Liver (tissue), 9 donors: ENCODE data around the gene ABCG5. TPM values are rescaled to one million over a fixed set of nuclear protein-coding genes. Genes with fewer than 3 reads are reported as not detected.

Experiments used
- DNase-seq: peaks from one replicate; pipeline ENCODE4 v3.0.0-alpha.2; 2017; ENCODE audit warnings: low spot score
- H3K27ac ChIP-seq, 2 donors: one replicate each; pipeline ENCODE4 v1.7.0; 2013; ENCODE audit warnings: inconsistent platforms in 2 of 2, low read length in 2 of 2, control low read depth in 1 of 2, low read depth in 1 of 2, mild to moderate bottlenecking in 1 of 2
- H3K27me3 ChIP-seq, 4 donors: one replicate each; pipeline versions ENCODE4 v1.6.1 to v1.7.0; 2013; ENCODE audit warnings: low read length in 3 of 4, inconsistent platforms in 1 of 4, mild to moderate bottlenecking in 1 of 4, moderate library complexity in 1 of 4; ENCODE audit not compliant: control insufficient read depth in 4 of 4, insufficient read depth in 4 of 4
- H3K36me3 ChIP-seq, 4 donors: one replicate each; pipeline versions ENCODE4 v1.6.1 to v1.7.0; 2013; ENCODE audit warnings: low read length in 3 of 4, mild to moderate bottlenecking in 3 of 4, low read depth in 1 of 4, moderate library complexity in 1 of 4; ENCODE audit not compliant: control insufficient read depth in 4 of 4, insufficient read depth in 3 of 4
- H3K4me1 ChIP-seq, 4 donors: one replicate each; pipeline versions ENCODE4 v1.6.1 to v1.7.0; 2013; ENCODE audit warnings: low read length in 3 of 4, mild to moderate bottlenecking in 3 of 4, moderate library complexity in 1 of 4; ENCODE audit not compliant: control insufficient read depth in 4 of 4, insufficient read depth in 4 of 4
- H3K4me3 ChIP-seq, 3 donors: one replicate each; pipeline versions ENCODE4 v1.6.1 to v1.7.0; 2013; ENCODE audit warnings: low read length in 3 of 3, control low read depth in 1 of 3, low read depth in 1 of 3, mild to moderate bottlenecking in 1 of 3
- H3K9ac ChIP-seq, 2 donors: one replicate each; pipeline ENCODE4 v1.7.0; 2013; ENCODE audit warnings: low read length in 2 of 2, mild to moderate bottlenecking in 2 of 2, moderate library complexity in 2 of 2, control low read depth in 1 of 2, low read depth in 1 of 2
- H3K9me3 ChIP-seq, 4 donors: one replicate each; pipeline versions ENCODE4 v1.6.1 to v1.7.0; 2013; ENCODE audit warnings: low read length in 3 of 4; ENCODE audit not compliant: control insufficient read depth in 4 of 4
- CTCF ChIP-seq: fragments of 150-350 bp; IDR thresholded peaks from 2 replicates; pipeline ENCODE4 v1.5.1; 2017; ENCODE audit warnings: improper control_type of control experiment, low read depth, low read length; ENCODE audit not compliant: missing input control
- EGR1 ChIP-seq, 2 donors: IDR thresholded peaks; 2 replicates each; pipeline ENCODE4 v1.6.1; 2016 to 2018; ENCODE audit warnings: antibody characterized with exemption in 2 of 2, low read depth in 2 of 2
- FOXA1 ChIP-seq: IDR thresholded peaks from 2 replicates; pipeline ENCODE4 v1.6.1; 2016; ENCODE audit warnings: antibody characterized with exemption
- FOXA2 ChIP-seq: IDR thresholded peaks from 2 replicates; pipeline ENCODE4 v1.6.1; 2016; ENCODE audit warnings: antibody characterized with exemption
- HNF4A ChIP-seq, 2 donors: conservative IDR thresholded peaks; 2 replicates each; pipeline ENCODE4 v1.6.1; 2016; ENCODE audit warnings: antibody characterized with exemption in 2 of 2, mild to moderate bottlenecking in 2 of 2
- HNF4G ChIP-seq: IDR thresholded peaks from 2 replicates; pipeline ENCODE4 v1.6.1; 2016; ENCODE audit warnings: antibody characterized with exemption
- JUND ChIP-seq, 2 donors: IDR thresholded peaks; 2 replicates each; pipeline ENCODE4 v1.6.1; 2016; ENCODE audit warnings: antibody characterized with exemption in 2 of 2
- MAX ChIP-seq: IDR thresholded peaks from 2 replicates; pipeline ENCODE4 v1.6.1; 2016; ENCODE audit warnings: antibody characterized with exemption
- NR2F2 ChIP-seq: IDR thresholded peaks from 2 replicates; pipeline ENCODE4 v1.6.1; 2016; ENCODE audit warnings: antibody characterized with exemption
- RAD21 ChIP-seq, 2 donors: IDR thresholded peaks; 2 replicates each; pipeline ENCODE4 v1.6.1; 2016; ENCODE audit warnings: antibody characterized with exemption in 2 of 2, mild to moderate bottlenecking in 2 of 2
- REST ChIP-seq: IDR thresholded peaks from 2 replicates; pipeline ENCODE4 v1.6.1; 2016; ENCODE audit warnings: antibody characterized with exemption, mild to moderate bottlenecking
- RXRA ChIP-seq, 2 donors: IDR thresholded peaks; 2 replicates each; pipeline ENCODE4 v1.6.1; 2017 to 2018; ENCODE audit warnings: antibody characterized with exemption in 2 of 2, mild to moderate bottlenecking in 1 of 2
- SP1 ChIP-seq: IDR thresholded peaks from 2 replicates; pipeline ENCODE4 v1.6.1; 2018; ENCODE audit warnings: antibody characterized with exemption, mild to moderate bottlenecking
- TAF1 ChIP-seq: conservative IDR thresholded peaks from 2 replicates; pipeline ENCODE4 v1.6.1; 2016; ENCODE audit warnings: antibody characterized with exemption, mild to moderate bottlenecking
- YY1 ChIP-seq: IDR thresholded peaks from 2 replicates; pipeline ENCODE4 v1.6.1; 2016; ENCODE audit warnings: antibody characterized with exemption, mild to moderate bottlenecking
- WGBS: extraction: QIAGEN DNeasy Blood & Tissue Kit; methylation state at CpG from one replicate; pipeline ENCODE4 v1.1.7; 2013; 5-methylcytosine and 5-hydroxymethylcytosine counted together
- polyA plus RNA-seq, 2 donors: library from polyadenylated mRNA; stranded (reverse) in 1 of 2; unstranded in 1 of 2; fragments of 200-250 nt in 1 of 2; fragments of >200 nt in 1 of 2; fragmentation: Nextera tagmentation in 1 of 2; extraction: Ambion mirVana in 1 of 2; gene quantifications; one replicate each; pipeline versions ENCODE4 v1.2.1 to v1.2.3, GENCODE V29; 2013 to 2015
- total RNA-seq, 2 donors: library from RNA; depleted of rRNA; stranded (reverse); fragments of >200 nt; gene quantifications; one replicate each; pipeline ENCODE4 v1.2.3, GENCODE V29; 2014
- TF ChIP-seq, protein P1 (sequence below): IDR thresholded peaks from 2 replicates; pipeline ENCODE4 v1.6.1; 2016; ENCODE audit warnings: antibody characterized with exemption
- TF ChIP-seq, protein P2 (sequence below): IDR thresholded peaks from 2 replicates; pipeline ENCODE4 v1.6.1; 2016; ENCODE audit warnings: antibody characterized with exemption
- donor health status: healthy.
- donor health status: healthy.
- donor health status: healthy.
- donor health status: healthy.
- donor health status: healthy.

The ABCG5 gene
- total and polyA plus RNA-seq, 4 donors: 15.4 to 63.8 (median 38.5) TPM

GRCh38 chr2:43824512-43824911 is 14.1 kb downstream of the ABCG5 start:
- WGBS: 39% methylated on average over 2 of the region's 2 CpGs
- Histone ChIP-seq H3K9me3 (no peaks in the 10 kb centered on the region), H3K27ac (peak overlapping the region; percentile 13 to 60), H3K36me3 (peaks cover 0 to 28% (median 16%) of the 10 kb centered on the region in 4 donors), H3K4me1 (peaks cover 7 to 69% (median 54%) of the 10 kb centered on the region in 4 donors), H3K4me3 (no peak overlapping the region), H3K27me3 (no peaks in the 10 kb centered on the region), H3K9ac (peak overlapping the region in 1 of 2 donors; percentile 48)
- DNase-seq: no peak
- TF ChIP-seq JUND (IDR thresholded peaks at IDR 0.05): peak in 1 of 2 donors; percentile 47
- peak in 1 of 2 donors; percentile 20 for TF ChIP-seq RAD21 (IDR thresholded peaks at IDR 0.05)
- peak in 1 of 2 donors; percentile 11 for TF ChIP-seq EGR1 (IDR thresholded peaks at IDR 0.05; ENCODE audit: low read depth in 2 of 2)
- peak; percentile 82 to 84 for TF ChIP-seq RXRA (IDR thresholded peaks at IDR 0.05)
- no peak for TF ChIP-seq YY1
- TF ChIP-seq HNF4A (conservative IDR thresholded peaks at IDR 0.05): peak in 1 of 2 donors; percentile 26

- Histone ChIP-seq H3K9ac (no peak overlapping the region), H3K9me3 (no peaks in the 10 kb centered on the region), H3K4me3 (no peak overlapping the region), H3K27me3 (no peaks in the 10 kb centered on the region), H3K4me1 (peaks cover 7 to 71% (median 54%) of the 10 kb centered on the region in 4 donors), H3K27ac (peak overlapping the region in 1 of 2 donors; percentile 13), H3K36me3 (peaks cover 0 to 28% (median 16%) of the 10 kb centered on the region in 4 donors)
- DNase-seq: no peak
- no peak for TF ChIP-seq FOXA1
- no peak for TF ChIP-seq SP1
- TF ChIP-seq, protein P1, sequence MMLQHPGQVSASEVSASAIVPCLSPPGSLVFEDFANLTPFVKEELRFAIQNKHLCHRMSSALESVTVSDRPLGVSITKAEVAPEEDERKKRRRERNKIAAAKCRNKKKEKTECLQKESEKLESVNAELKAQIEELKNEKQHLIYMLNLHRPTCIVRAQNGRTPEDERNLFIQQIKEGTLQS: no peak
- no peak for TF ChIP-seq RXRA (IDR thresholded peaks at IDR 0.05)
- no peak for TF ChIP-seq HNF4A (conservative IDR thresholded peaks at IDR 0.05)
- TF ChIP-seq YY1: no peak
- no peak for TF ChIP-seq EGR1 (IDR thresholded peaks at IDR 0.05; ENCODE audit: low read depth in 2 of 2)
- TF ChIP-seq TAF1: no peak
- TF ChIP-seq JUND (IDR thresholded peaks at IDR 0.05): no peak
- no peak for TF ChIP-seq NR2F2
- TF ChIP-seq HNF4G: no peak
- no peak for TF ChIP-seq CTCF
- TF ChIP-seq, protein P2, sequence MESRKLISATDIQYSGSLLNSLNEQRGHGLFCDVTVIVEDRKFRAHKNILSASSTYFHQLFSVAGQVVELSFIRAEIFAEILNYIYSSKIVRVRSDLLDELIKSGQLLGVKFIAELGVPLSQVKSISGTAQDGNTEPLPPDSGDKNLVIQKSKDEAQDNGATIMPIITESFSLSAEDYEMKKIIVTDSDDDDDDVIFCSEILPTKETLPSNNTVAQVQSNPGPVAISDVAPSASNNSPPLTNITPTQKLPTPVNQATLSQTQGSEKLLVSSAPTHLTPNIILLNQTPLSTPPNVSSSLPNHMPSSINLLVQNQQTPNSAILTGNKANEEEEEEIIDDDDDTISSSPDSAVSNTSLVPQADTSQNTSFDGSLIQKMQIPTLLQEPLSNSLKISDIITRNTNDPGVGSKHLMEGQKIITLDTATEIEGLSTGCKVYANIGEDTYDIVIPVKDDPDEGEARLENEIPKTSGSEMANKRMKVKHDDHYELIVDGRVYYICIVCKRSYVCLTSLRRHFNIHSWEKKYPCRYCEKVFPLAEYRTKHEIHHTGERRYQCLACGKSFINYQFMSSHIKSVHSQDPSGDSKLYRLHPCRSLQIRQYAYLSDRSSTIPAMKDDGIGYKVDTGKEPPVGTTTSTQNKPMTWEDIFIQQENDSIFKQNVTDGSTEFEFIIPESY: no peak
- no peak for TF ChIP-seq REST
- TF ChIP-seq FOXA2: no peak
- TF ChIP-seq RAD21 (IDR thresholded peaks at IDR 0.05): no peak
- TF ChIP-seq MAX: no peak
- 96% methylated on average over 11 of the region's 11 CpGs for WGBS
Measured at GRCh38 chr2:43823751-43824150, 14.9 kb downstream of the ABCG5 start.
